OCI-LY3 (cell line): ENCODE data around the gene THOC5.
"Not testable (repeated sequence)": the region's sequence is repeated elsewhere in the genome, so short reads cannot be mapped to it uniquely, and the experiment has no call there.

Source experiments
- H2AFZ ChIP-seq: fragments of 200-600, 300-600 bp; shearing (Covaris generic); 2 replicates; pipeline ENCODE4 v1.6.0; 2014; ENCODE audit warnings: antibody characterized with exemption, low read depth, low read length
- H3K27ac ChIP-seq: fragments of 200-600, 300-600 bp; sonication (generic); 2 replicates; pipeline ENCODE4 v1.5.1; 2014; ENCODE audit warnings: mild to moderate bottlenecking, low read length, moderate library complexity, mixed read lengths
- H3K27me3 ChIP-seq: fragments of 200-600, 300-600 bp; sonication (generic); 2 replicates; pipeline ENCODE4 v1.6.1; 2014; ENCODE audit warnings: low read depth, low read length, mixed read lengths
- H3K36me3 ChIP-seq: fragments of 200-600, 300-600 bp; sonication (generic); replicated peaks from 2 replicates; pipeline ENCODE3; 2014; ENCODE audit warnings: low read depth, low read length, mixed read lengths
- H3K4me1 ChIP-seq: fragments of 300-600, 200-600 bp; sonication (generic); 2 replicates; pipeline ENCODE4 v1.6.1; 2014; ENCODE audit warnings: low read length, mixed read lengths
- H3K4me2 ChIP-seq: fragments of 200-600, 300-600 bp; sonication (generic); 2 replicates; pipeline ENCODE4 v1.6.1; 2014; ENCODE audit warnings: low read length, mixed read lengths
- H3K4me3 ChIP-seq: fragments of 300-600, 200-600 bp; sonication (generic); 2 replicates; pipeline ENCODE4 v1.5.1; 2014; ENCODE audit warnings: antibody characterized with exemption, mild to moderate bottlenecking, low read length, moderate library complexity
- H3K79me2 ChIP-seq: fragments of 300-600, 200-600 bp; shearing (Covaris generic); 2 replicates; pipeline ENCODE4 v1.6.1; 2014; ENCODE audit warnings: mild to moderate bottlenecking, low read length, mixed read lengths
- H3K9ac ChIP-seq: fragments of 300-600, 200-600 bp; shearing (Covaris generic); 2 replicates; pipeline ENCODE4 v1.6.0; 2014; ENCODE audit warnings: mild to moderate bottlenecking, low read length, moderate library complexity
- H3K9me3 ChIP-seq: fragments of 200-600, 300-600 bp; shearing (Covaris generic); 2 replicates; pipeline ENCODE4 v1.6.1; 2014; ENCODE audit warnings: low read length, mixed read lengths; ENCODE audit not compliant: insufficient read depth
- H4K20me1 ChIP-seq: fragments of 200-600, 300-600 bp; sonication (generic); 2 replicates; pipeline ENCODE4 v1.6.1; 2016; ENCODE audit warnings: low read length, mixed read lengths; ENCODE audit not compliant: insufficient read depth
- EZH2phosphoT487 ChIP-seq: fragments of 200-600 bp; shearing (Covaris generic); IDR thresholded peaks from 2 replicates; pipeline ENCODE4 v1.6.1; 2018; ENCODE audit warnings: antibody characterized with exemption, mixed run types, low read depth
- TF ChIP-seq, protein P1 (sequence below): fragments of 200-600, 300-600 bp; sonication (generic); IDR thresholded peaks from 2 replicates; pipeline ENCODE4 v1.5.1; 2014; ENCODE audit warnings: antibody characterized with exemption, low read length, low read depth

The THOC5 gene

GRCh38 chr22:29593923-29594322, 40.4 kb upstream of the THOC5 start:
- no peak overlapping the region for H3K9ac ChIP-seq
- no peaks in the 10 kb centered on the region for H3K9me3 ChIP-seq
- no peak overlapping the region for H3K4me2 ChIP-seq
- H3K27me3 ChIP-seq, result no peaks in the 10 kb centered on the region
- no peaks in the 10 kb centered on the region for H3K79me2 ChIP-seq
- no peak overlapping the region for H3K27ac ChIP-seq
- no peak overlapping the region for H2AFZ ChIP-seq
- H3K4me1 ChIP-seq, result peaks cover 9% of the 10 kb centered on the region
- H3K36me3 ChIP-seq, result no peaks in the 10 kb centered on the region
- no peaks in the 10 kb centered on the region for H4K20me1 ChIP-seq
- no peak for TF ChIP-seq EZH2phosphoT487
- TF ChIP-seq, protein P1, sequence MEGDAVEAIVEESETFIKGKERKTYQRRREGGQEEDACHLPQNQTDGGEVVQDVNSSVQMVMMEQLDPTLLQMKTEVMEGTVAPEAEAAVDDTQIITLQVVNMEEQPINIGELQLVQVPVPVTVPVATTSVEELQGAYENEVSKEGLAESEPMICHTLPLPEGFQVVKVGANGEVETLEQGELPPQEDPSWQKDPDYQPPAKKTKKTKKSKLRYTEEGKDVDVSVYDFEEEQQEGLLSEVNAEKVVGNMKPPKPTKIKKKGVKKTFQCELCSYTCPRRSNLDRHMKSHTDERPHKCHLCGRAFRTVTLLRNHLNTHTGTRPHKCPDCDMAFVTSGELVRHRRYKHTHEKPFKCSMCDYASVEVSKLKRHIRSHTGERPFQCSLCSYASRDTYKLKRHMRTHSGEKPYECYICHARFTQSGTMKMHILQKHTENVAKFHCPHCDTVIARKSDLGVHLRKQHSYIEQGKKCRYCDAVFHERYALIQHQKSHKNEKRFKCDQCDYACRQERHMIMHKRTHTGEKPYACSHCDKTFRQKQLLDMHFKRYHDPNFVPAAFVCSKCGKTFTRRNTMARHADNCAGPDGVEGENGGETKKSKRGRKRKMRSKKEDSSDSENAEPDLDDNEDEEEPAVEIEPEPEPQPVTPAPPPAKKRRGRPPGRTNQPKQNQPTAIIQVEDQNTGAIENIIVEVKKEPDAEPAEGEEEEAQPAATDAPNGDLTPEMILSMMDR, result no peak
- H3K4me3 ChIP-seq, result no peak overlapping the region

DNA sequence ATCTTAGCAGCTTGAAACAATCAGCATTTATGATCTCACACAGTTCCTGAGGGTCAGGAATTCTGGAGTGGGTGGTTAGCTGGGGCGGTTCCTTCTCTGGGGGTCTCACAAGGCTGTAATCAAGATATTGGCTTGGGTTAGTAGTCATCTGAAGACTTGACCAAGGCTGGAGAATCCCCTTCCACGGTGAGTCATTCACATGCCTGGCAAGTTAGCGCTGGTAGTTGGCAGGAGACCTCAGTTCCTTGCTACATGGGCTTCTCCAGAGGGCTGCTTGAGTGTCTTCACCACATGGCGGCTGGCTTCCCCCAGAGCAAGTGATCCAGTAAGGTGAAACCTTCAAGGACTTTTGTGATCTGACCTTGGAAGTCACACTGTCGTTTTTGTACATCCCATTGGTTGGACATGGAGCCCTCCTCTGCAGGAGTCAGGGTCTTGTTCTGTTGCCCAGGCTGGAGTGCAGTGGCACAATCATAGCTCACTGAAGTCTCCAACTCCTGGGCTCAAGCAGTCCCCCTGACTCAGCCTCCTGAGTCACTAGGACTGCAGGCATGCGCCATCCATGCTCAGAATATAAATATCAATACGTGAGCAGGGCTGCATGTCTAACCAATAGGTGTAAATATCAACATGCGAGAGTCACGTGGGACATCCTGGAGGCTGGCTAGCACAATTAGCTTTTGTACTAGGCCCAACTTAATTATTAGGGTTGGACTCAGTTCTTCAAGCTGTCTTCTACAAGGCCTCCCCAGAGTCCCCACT, 34.6 kb upstream of the THOC5 start:
- Histone ChIP-seq H3K4me2 (no peak overlapping the region), H3K36me3 (no peaks in the 10 kb centered on the region), H3K27ac (no peak overlapping the region)

GRCh38 chr22:29586193-29586705, 32.7 kb upstream of the THOC5 start:
- not testable (repeated sequence) for H3K9ac ChIP-seq, H3K4me1 ChIP-seq, H3K4me3 ChIP-seq, H2AFZ ChIP-seq, H4K20me1 ChIP-seq, H3K4me2 ChIP-seq, H3K36me3 ChIP-seq, H3K79me2 ChIP-seq, H3K27ac ChIP-seq, H3K27me3 ChIP-seq, H3K9me3 ChIP-seq

More for the DNA sequence above, 34.6 kb upstream of the THOC5 start:
- TF ChIP-seq, protein P1, result no peak
- no peak for TF ChIP-seq EZH2phosphoT487
- Histone ChIP-seq H4K20me1 (no peaks in the 10 kb centered on the region), H2AFZ (no peak overlapping the region), H3K79me2 (no peaks in the 10 kb centered on the region), H3K9me3 (no peaks in the 10 kb centered on the region), H3K4me3 (no peak overlapping the region), H3K9ac (no peak overlapping the region), H3K4me1 (no peaks in the 10 kb centered on the region), H3K27me3 (no peaks in the 10 kb centered on the region)

- Histone ChIP-seq H3K27ac (no peak overlapping the region), H3K4me2 (no peak overlapping the region), H3K36me3 (no peaks in the 10 kb centered on the region), H3K27me3 (no peaks in the 10 kb centered on the region), H3K4me1 (peaks cover 6% of the 10 kb centered on the region), H3K79me2 (peaks cover 10% of the 10 kb centered on the region), H4K20me1 (no peaks in the 10 kb centered on the region), H3K9ac (no peak overlapping the region), H3K9me3 (no peaks in the 10 kb centered on the region), H3K4me3 (no peak overlapping the region), H2AFZ (no peak overlapping the region)
- no peak for TF ChIP-seq EZH2phosphoT487
- TF ChIP-seq, protein P1, result no peak
Observed at GRCh38 chr22:29584975-29585374, 31.4 kb upstream of the THOC5 start.
